Heart left ventricle (tissue), 16 donors: ENCODE results near the gene PLEKHA1. TPM values are rescaled to one million over a fixed set of nuclear protein-coding genes. Genes with fewer than 3 reads are reported as not detected.

ENCODE experiments used
- ATAC-seq, 4 donors: fragments of 200-7000 bp; cut with Tn5 transposase; one replicate each; pipeline ENCODE4 v1.9.1; 2020 to 2022; ENCODE audit warnings: moderate library complexity in 4 of 4, mild to moderate bottlenecking in 3 of 4, moderate number of reproducible peaks in 1 of 4
- DNase-seq, 5 donors: peaks; one replicate each; pipeline ENCODE4 v3.0.0-alpha.2; 2020
- H3K27ac ChIP-seq, 12 donors: fragments of 200-600 bp; sonication (generic) in 4 of 12; one replicate each; pipeline versions ENCODE4 v1.5.0 to v1.8.0; 2016 to 2022; ENCODE audit warnings: mild to moderate bottlenecking in 2 of 12
- H3K27me3 ChIP-seq, 9 donors: fragments of 200-600 bp; sonication (generic) in 2 of 9; one replicate each; pipeline versions ENCODE4 v1.5.1 to v1.8.0; 2016 to 2022; ENCODE audit warnings: mild to moderate bottlenecking in 3 of 9
- H3K36me3 ChIP-seq, 9 donors: fragments of 200-600 bp; sonication (generic) in 2 of 9; one replicate each; pipeline versions ENCODE4 v1.5.0 to v1.8.0; 2018 to 2022; ENCODE audit warnings: mild to moderate bottlenecking in 2 of 9
- H3K4me1 ChIP-seq, 12 donors: fragments of 200-600 bp; sonication (generic) in 4 of 12; one replicate each; pipeline versions ENCODE4 v1.5.0 to v1.8.0; 2016 to 2022; ENCODE audit warnings: mild to moderate bottlenecking in 3 of 12
- H3K4me3 ChIP-seq, 12 donors: fragments of 200-600 bp; sonication (generic) in 4 of 12; one replicate each; pipeline versions ENCODE4 v1.5.0 to v1.8.0; 2017 to 2022; ENCODE audit warnings: mild to moderate bottlenecking in 9 of 12, moderate library complexity in 4 of 12
- H3K9me3 ChIP-seq, 12 donors: fragments of 200-600 bp; sonication (generic) in 4 of 12; one replicate each; pipeline versions ENCODE4 v1.5.0 to v1.8.0; 2016 to 2022; ENCODE audit warnings: mild to moderate bottlenecking in 1 of 12
- CTCF ChIP-seq, 12 donors: fragments of 200-600 bp; sonication (generic) in 4 of 12; IDR thresholded peaks; one replicate each; pipeline versions ENCODE4 v1.5.0 to v1.8.0; 2018 to 2022; ENCODE audit warnings: antibody characterized with exemption in 12 of 12, mild to moderate bottlenecking in 5 of 12
- POLR2A ChIP-seq, 2 donors: fragments of 450-650 bp; IDR thresholded peaks; one replicate each; pipeline ENCODE4 v1.6.1; 2017; ENCODE audit warnings: antibody characterized with exemption in 2 of 2, mild to moderate bottlenecking in 2 of 2, moderate library complexity in 2 of 2
- WGBS, 4 donors: extraction: QIAGEN DNeasy Blood & Tissue Kit in 2 of 4; methylation state at CpG; one replicate each; pipeline versions ENCODE4 v1.1.5 to v1.1.7; 2013 to 2018; 5-methylcytosine and 5-hydroxymethylcytosine counted together
- intact Hi-C, 10 donors: fragments of 100-400 bp; cut with DNase I; formaldehyde crosslinking; loops; one replicate each; pipeline versions ENCODE4 v1.11.1 to v1.14.2; 2022
- polyA plus RNA-seq, 2 donors: library from polyadenylated mRNA; stranded (reverse); fragments of 200-250 nt; gene quantifications; one replicate each; pipeline ENCODE4 v1.2.3, GENCODE V29; 2013
- total RNA-seq, 9 donors: library from RNA; depleted of rRNA in 2 of 9; stranded (reverse); fragments of >200 nt in 2 of 9; fragmentation: NEBNext Ultra II Directional in 3 of 9; extraction: Animal tissue kit (Norgen Biotek cat#: 25700) in 3 of 9; gene quantifications; one replicate each; pipeline versions ENCODE4 v1.1.0 to v1.2.4, GENCODE V29; 2016 to 2023
- donor health status: ischemic (EF 13 %, LVEDD 7.1; RV severe dilation, severe dysfunction).
- donor health status: healthy with polysubstance abuse.
- donor health status: DM: no; HTN: yes; CAD: no.
- donor health status: DM: no; HTN: no; CAD: no.
- donor health status: ischemic (EF 25% LVEDD 6.9; RV normal size, moderate dysfunction).
- donor health status: ischemic (EF 25% LVEDD 5.7; RV mildly dilated, moderate dysfunction).
- donor health status: healthy.
- donor health status: DM: yes; HTN: yes; CAD: no.
- donor health status: ischemic (EF 35%, LVEDD 5.7; RV mildly dilated, moderate dysfunction).
- donor health status: nonischemic (EF 11% LVEDD 7.7; RV severe dilation, severe dysfunction).
- donor health status: DM: yes; HTN: yes; CAD: no.
- donor health status: PGD.
- donor health status: ischemic (EF 29% LVEDD 5.4; RV normal size, mild dysfunction).
- donor health status: nonischemic (EF 23%, LVEDD 6.1; RV moderate dilation, normal function).

Gene PLEKHA1
- total and polyA plus RNA-seq, 11 donors = 14.1 to 70.6 (median 43.3) TPM

GRCh38 chr10:122466951-122467381 is 92.5 kb downstream of the PLEKHA1 start:
- Histone ChIP-seq H3K9me3 (no peaks in the 10 kb centered on the region), H3K4me3 (no peak overlapping the region), H3K27me3 (peaks cover 0 to 12% (median 0%) of the 10 kb centered on the region in 9 donors), H3K4me1 (peaks cover 0 to 65% (median 40%) of the 10 kb centered on the region in 12 donors), H3K36me3 (peaks cover 0 to 8% (median 0%) of the 10 kb centered on the region in 9 donors), H3K27ac (no peak overlapping the region)
- DNase-seq (no peak), ATAC-seq (no peak)
- intact Hi-C loops = loop anchor here in 2 of 10 donors (10.0 kb wide), 1 partner anchor 98 kb away; the partner anchor contains the start of gene DMBT1 (in 2 of the 2)
- WGBS, 4 donors = 82 to 97% (median 90%) methylated on average over 8 of the region's 8 CpGs
- TF ChIP-seq POLR2A (IDR thresholded peaks at IDR 0.05) = no peak
- TF ChIP-seq CTCF (IDR thresholded peaks at IDR 0.05) = no peak

GRCh38 chr10:122467701-122468100 is 93.2 kb downstream of the PLEKHA1 start:
- TF ChIP-seq POLR2A (IDR thresholded peaks at IDR 0.05) (no peak), CTCF (IDR thresholded peaks at IDR 0.05) (no peak)
- ATAC-seq (no peak), DNase-seq (no peak)
- peaks cover 0 to 8% (median 0%) of the 10 kb centered on the region in 9 donors for H3K36me3 ChIP-seq
- H3K4me3 ChIP-seq = no peak overlapping the region
- no peaks in the 10 kb centered on the region for H3K9me3 ChIP-seq
- intact Hi-C loops = loop anchor here in 2 of 10 donors (10.0 kb wide), 1 partner anchor 97 kb away; the partner anchor contains the start of gene DMBT1 (in 2 of the 2)
- peaks cover 0 to 6% (median 0%) of the 10 kb centered on the region in 9 donors for H3K27me3 ChIP-seq
- WGBS, 4 donors = 84 to 91% (median 90%) methylated on average over 6 of the region's 6 CpGs
- H3K27ac ChIP-seq = no peak overlapping the region
- H3K4me1 ChIP-seq = peaks cover 0 to 67% (median 42%) of the 10 kb centered on the region in 12 donors

GRCh38 chr10:122468307-122468925 is 93.9 kb downstream of the PLEKHA1 start:
- no peak overlapping the region for H3K4me3 ChIP-seq
- H3K9me3 ChIP-seq = no peaks in the 10 kb centered on the region
- H3K36me3 ChIP-seq = peaks cover 0 to 8% (median 0%) of the 10 kb centered on the region in 9 donors
- no peak for DNase-seq
- H3K4me1 ChIP-seq = peaks cover 0 to 67% (median 41%) of the 10 kb centered on the region in 12 donors
- no peaks in the 10 kb centered on the region for H3K27me3 ChIP-seq
- TF ChIP-seq POLR2A (IDR thresholded peaks at IDR 0.05) = no peak
- no peak for TF ChIP-seq CTCF (IDR thresholded peaks at IDR 0.05)
- intact Hi-C loops = loop anchor here in 2 of 10 donors (10.0 kb wide), 1 partner anchor 96 kb away; the partner anchor contains the start of gene DMBT1 (in 2 of the 2)
- WGBS, 4 donors = 78 to 85% (median 82%) methylated on average over 5 of the region's 5 CpGs
- H3K27ac ChIP-seq = peak overlapping the region in 2 of 12 donors; percentile 24 to 67
- no peak for ATAC-seq
